Measurements from ENCODE around the gene MDGA2. TPM values are rescaled to one million over a fixed set of nuclear protein-coding genes. Genes with fewer than 3 reads are reported as not detected.

Gene MDGA2
- total and polyA plus RNA-seq, 2 of the 8 experiments (the other 6 are each of a cell fraction or from before 2014, with no cell fraction given) = 0.11 to 0.69 TPM

DNA sequence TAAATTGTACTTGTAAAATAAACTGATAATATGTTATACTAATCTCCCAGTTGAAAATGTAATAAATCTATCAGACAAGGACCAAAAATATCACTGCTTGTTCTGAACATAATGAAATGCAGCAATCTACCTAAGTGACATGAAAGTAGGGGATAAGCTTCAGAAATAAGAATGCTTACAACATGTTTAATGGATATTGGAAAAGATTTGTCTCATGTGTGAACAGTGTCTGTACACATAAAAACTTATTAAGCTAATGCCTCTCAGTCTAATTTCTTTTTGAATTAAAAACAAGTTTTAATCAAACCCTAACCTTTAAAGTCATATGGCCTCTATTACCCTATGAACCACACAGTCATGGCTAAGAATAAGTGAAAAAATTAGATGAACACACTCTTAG is 465.3 kb downstream of the MDGA2 start:
- no peaks in the 10 kb centered on the region for H3K27me3 ChIP-seq (replicated peaks in 1 of 4; ENCODE audit: control insufficient read depth in 3 of 4, extremely low read depth in 1 of 4, insufficient read depth in 3 of 4, low read length in 3 of 4)
- H2AFZ ChIP-seq (ENCODE audit: low read length) = no peak overlapping the region
- ChIA-PET CTCF (ENCODE audit: partially characterized antibody) (no interaction called here), POLR2A (ENCODE audit: partially characterized antibody) (no interaction called here)
- no peak overlapping the region for H4K91ac ChIP-seq (replicated peaks; ENCODE audit: insufficient read length, low read length)
- H3K27ac ChIP-seq (ENCODE audit: low read depth, low read length) = no peak overlapping the region
- H2BK12ac ChIP-seq (ENCODE audit: low read depth, low read length) = no peak overlapping the region
- no peak for DNase-seq (ENCODE audit: low read depth in 1 of 2, low spot score in 2 of 2)
- no peaks in the 10 kb centered on the region for H4K20me1 ChIP-seq (replicated peaks in 1 of 2; ENCODE audit: control insufficient read depth in 1 of 2, insufficient read depth in 2 of 2, low read length in 2 of 2)
- no peak overlapping the region for H2BK5ac ChIP-seq (ENCODE audit: low read depth, low read length)
- H3K4me3 ChIP-seq (ENCODE audit: extremely low read depth in 1 of 4, insufficient read depth in 2 of 4, low read depth in 3 of 4, low read length in 4 of 4) = no peak overlapping the region
- H3K23me2 ChIP-seq (ENCODE audit: low read depth, low read length) = no peaks in the 10 kb centered on the region
- H2BK15ac ChIP-seq (ENCODE audit: low read length) = no peak overlapping the region
- H4K8ac ChIP-seq (ENCODE audit: extremely low read depth, insufficient read depth, low read length) = no peak overlapping the region
- no peak overlapping the region for H2AK5ac ChIP-seq (ENCODE audit: low read depth, low read length)
- H3K4ac ChIP-seq (replicated peaks; ENCODE audit: insufficient read length, low read depth, low read length) = no peak overlapping the region
- no peak for FAIRE-seq
- H3K14ac ChIP-seq (ENCODE audit: insufficient read length) = no peak overlapping the region
- no peak overlapping the region for H2BK20ac ChIP-seq (ENCODE audit: low read length)
- no peak overlapping the region for H3K4me2 ChIP-seq (ENCODE audit: insufficient read depth in 1 of 2, low read depth in 2 of 2, low read length in 2 of 2)
- no peak overlapping the region for H3K9ac ChIP-seq (replicated peaks in 1 of 4; ENCODE audit: extremely low read depth in 1 of 4, low read depth in 3 of 4, low read length in 3 of 4)
- no peak overlapping the region for H4K5ac ChIP-seq (ENCODE audit: insufficient read length, low read depth, low read length)
- H3K9me3 ChIP-seq (ENCODE audit: insufficient read depth in 2 of 2, low read depth in 1 of 2, low read length in 1 of 2) = no peaks in the 10 kb centered on the region
- H3K18ac ChIP-seq (ENCODE audit: extremely low read depth, low read length) = no peak overlapping the region
- no peaks in the 10 kb centered on the region for H3K36me3 ChIP-seq (ENCODE audit: control insufficient read depth in 2 of 4, insufficient read depth in 4 of 4, low read length in 3 of 4)
- no peak overlapping the region for H3K56ac ChIP-seq (replicated peaks; ENCODE audit: insufficient read length, low read depth, low read length)
- no peaks in the 10 kb centered on the region for H3K4me1 ChIP-seq (replicated peaks in 1 of 4; ENCODE audit: control insufficient read depth in 3 of 4, insufficient read depth in 4 of 4, low read length in 3 of 4)
- no peaks in the 10 kb centered on the region for H3K79me1 ChIP-seq (ENCODE audit: low read depth, low read length)
- H3K79me2 ChIP-seq (ENCODE audit: control insufficient read depth in 1 of 2, insufficient read depth in 2 of 2, low read length in 2 of 2) = no peaks in the 10 kb centered on the region
- TF ChIP-seq EGR1 (IDR thresholded peaks at IDR 0.05; ENCODE audit: borderline replicate concordance, low read depth, low read length) (no peak), SAP30 (IDR thresholded peaks at IDR 0.05; ENCODE audit: insufficient read depth, insufficient replicate concordance, low read length) (no peak), KDM1A (IDR thresholded peaks at IDR 0.05; ENCODE audit: borderline replicate concordance, low read length) (no peak), BACH1 (IDR thresholded peaks at IDR 0.05; ENCODE audit: low read length) (no peak), NRF1 (IDR thresholded peaks at IDR 0.05; ENCODE audit: low read depth, low read length) (no peak), KDM4A (IDR thresholded peaks at IDR 0.05; ENCODE audit: low read depth, low read length, severe bottlenecking) (no peak), TAF7 (optimal IDR thresholded peaks at IDR 0.05; ENCODE audit: borderline replicate concordance, low read depth, low read length) (no peak), SP4 (IDR thresholded peaks at IDR 0.05; ENCODE audit: low read length) (no peak), RAD21 (IDR thresholded peaks at IDR 0.05 in 1 of 2, conservative IDR thresholded peaks at IDR 0.05 in 1 of 2; ENCODE audit: low read depth in 2 of 2, low read length in 2 of 2) (no peak)
- H2BK120ac ChIP-seq (replicated peaks; ENCODE audit: low read depth, low read length) = no peak overlapping the region
- no peak overlapping the region for H3K23ac ChIP-seq (ENCODE audit: insufficient read length)

All from H1 (cell line).